Left kidney (tissue), 2 donors: ENCODE measurements around the gene ARHGAP15. TPM values are rescaled to one million over a fixed set of nuclear protein-coding genes. Genes with fewer than 3 reads are reported as not detected.
A peak's percentile ranks its signal among the peaks of the same experiment; 100 is the strongest.

Source experiments
- DNase-seq: peaks from one replicate; pipeline ENCODE4 v3.0.0-alpha.2; 2013
- polyA plus RNA-seq: library from polyadenylated mRNA; unstranded; fragments of 120-200 nt; gene quantifications from one replicate; pipeline ENCODE4 v1.2.1, GENCODE V29; 2013; ENCODE audit not compliant: insufficient read length

ARHGAP15 gene
- polyA plus RNA-seq, 1 donor = 3.7 TPM

GRCh38 chr2:143142598-143142997, 13.4 kb downstream of the ARHGAP15 start:
- no peak for DNase-seq

DNA sequence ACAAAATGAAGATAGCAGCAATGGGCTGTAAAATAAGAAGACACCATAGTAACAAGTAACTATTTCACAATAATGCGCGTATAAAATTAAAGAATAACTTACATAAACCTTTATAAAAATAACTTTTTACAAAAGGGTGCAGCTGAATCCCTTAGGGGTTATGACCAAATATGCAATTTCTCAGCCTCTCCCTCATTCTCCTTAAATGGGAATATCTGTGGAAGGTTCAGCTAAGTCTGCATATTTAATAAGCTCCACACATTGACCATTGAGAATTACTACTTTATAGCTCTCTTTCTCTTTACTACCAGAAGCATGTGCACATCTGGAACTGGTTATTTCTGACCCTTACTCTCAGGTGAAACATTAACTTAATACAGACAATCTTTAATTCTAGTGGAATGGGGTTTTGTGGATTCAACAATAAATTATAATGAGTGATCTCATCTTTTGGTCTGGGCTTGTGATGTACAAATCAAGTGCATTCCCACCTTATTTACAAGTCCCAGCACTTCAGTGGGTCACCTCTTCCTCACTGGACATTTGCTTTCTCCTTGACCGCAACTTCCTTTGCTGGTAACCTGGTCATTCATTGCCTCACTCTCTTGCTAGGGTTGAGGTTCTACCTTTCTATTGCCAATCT, 15.7 kb downstream of the ARHGAP15 start:
- no peak for DNase-seq

GRCh38 chr2:143146366-143146765, 17.1 kb downstream of the ARHGAP15 start:
- no peak for DNase-seq

DNA sequence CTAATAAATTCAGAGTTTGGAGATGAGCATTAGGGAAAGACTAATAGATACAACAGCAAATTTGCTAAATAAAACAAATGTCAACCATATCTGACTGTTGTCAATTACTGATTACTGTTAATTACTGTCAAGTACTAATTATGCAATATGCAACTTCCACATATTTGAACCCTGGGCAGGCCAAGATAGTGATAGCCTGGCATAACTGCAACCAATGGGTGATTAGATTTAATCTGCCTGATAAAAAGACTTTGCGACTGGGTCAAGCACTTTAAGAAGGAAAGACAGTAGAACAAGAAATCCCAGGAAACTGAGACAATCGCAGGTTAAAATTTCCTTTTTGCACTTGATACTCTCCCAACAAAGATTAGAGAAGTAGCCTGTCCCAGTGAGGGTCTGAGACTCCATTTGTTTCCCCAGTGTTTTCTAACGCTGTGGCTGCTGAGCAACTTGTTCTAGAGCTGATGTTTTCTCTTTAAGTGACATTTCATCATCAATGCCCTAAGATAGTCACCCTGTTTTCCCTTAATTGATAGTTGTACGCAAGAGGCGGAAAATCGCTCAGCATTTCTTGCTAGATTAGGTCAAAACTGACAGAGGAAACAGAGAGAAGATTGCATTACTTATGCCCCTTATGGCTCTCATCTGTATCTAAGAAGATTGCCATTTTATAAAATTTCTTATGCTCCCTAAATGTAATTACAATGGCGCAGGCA, 17.8 kb downstream of the ARHGAP15 start:
- DNase-seq = no peak

DNA sequence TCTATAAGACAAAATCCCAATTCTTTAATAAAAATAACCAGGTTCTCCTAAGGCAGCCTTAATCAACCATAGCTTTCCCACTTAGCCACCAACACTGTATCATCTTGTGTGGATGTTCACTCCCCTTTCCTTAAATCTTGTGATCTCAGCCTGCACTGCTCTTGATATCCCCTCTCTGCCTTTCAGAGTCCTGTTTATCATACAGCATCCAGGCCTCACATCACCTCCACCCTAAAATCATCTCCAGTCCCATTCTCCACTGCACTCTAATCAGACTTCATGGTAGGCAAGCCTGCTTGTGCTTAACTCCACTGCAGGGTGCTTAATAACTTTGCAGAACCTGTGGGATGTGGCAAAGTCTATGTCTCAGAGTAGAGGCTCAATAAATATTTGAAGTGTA, 18.8 kb downstream of the ARHGAP15 start:
- DNase-seq = no peak

GRCh38 chr2:143148757-143149156, 19.5 kb downstream of the ARHGAP15 start:
- no peak for DNase-seq

DNA sequence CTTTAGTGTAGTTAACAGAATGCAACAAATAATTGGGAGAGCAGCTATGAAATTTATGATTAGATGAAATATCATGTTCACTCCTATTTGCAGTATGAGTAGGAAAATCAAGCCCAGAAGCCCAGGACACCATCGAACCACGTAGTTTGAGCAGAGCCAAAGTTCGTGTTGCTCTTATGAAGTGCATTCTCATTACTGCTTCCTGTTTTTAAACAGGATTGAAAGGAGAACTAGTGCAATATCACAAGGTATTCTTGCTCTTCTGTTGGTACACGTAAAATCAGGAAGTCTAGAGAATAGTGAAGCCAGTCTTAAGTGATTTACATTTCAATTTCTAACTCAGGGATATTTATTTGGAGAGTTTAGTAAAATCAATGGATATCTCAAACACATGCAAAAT, 21.1 kb downstream of the ARHGAP15 start:
- no peak for DNase-seq

GRCh38 chr2:143151111-143151752, 22.0 kb downstream of the ARHGAP15 start:
- DNase-seq = no peak

DNA sequence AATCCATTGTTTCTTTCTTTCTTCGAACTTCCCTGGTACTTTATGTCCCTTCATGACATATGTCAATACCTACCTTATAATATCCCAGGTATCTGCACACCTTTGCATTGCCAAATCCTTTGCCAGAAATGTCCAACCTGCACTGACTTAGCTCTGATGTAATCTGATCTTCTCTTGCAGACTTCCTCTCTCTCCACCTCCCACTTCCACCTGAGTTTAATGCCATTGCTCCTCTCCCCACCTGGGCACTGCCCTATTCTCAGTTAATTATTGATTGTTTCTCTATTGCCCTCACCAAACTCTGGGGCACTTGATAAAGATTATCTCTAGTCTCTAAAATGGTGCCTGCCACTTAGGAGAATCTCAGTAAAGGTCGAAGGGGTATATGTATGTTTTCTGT, 23.0 kb downstream of the ARHGAP15 start:
- DNase-seq = no peak

- no peak for DNase-seq
Measured at GRCh38 chr2:143152637-143153036, 23.4 kb downstream of the ARHGAP15 start.

DNA sequence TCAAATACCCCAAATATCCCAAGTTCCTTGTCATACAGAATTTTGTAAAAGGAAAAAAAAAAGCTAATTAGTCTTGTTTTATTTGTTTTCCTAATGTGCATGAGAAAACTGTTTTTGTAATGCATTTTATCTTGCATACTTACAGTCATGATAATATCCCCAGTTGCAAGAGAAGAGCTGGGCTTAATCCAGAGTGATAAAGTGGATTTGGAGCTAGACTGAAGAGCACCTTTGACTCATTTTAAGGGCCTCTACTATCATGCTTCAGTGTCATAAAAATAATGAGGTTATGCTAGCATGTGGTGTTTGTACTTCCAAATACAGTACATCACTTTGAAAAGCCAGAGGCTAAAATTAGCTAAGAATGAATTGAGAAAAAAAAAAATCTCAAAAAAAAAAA, 26.4 kb downstream of the ARHGAP15 start:
- no peak for DNase-seq

- DNase-seq = no peak
Measured at GRCh38 chr2:143157001-143157400, 27.8 kb downstream of the ARHGAP15 start.

- no peak for DNase-seq
Measured at GRCh38 chr2:143157418-143157817, 28.2 kb downstream of the ARHGAP15 start.

- no peak for DNase-seq
Measured at GRCh38 chr2:143158098-143158497, 28.9 kb downstream of the ARHGAP15 start.

GRCh38 chr2:143158551-143159485, 29.6 kb downstream of the ARHGAP15 start:
- DNase-seq = no peak

DNA sequence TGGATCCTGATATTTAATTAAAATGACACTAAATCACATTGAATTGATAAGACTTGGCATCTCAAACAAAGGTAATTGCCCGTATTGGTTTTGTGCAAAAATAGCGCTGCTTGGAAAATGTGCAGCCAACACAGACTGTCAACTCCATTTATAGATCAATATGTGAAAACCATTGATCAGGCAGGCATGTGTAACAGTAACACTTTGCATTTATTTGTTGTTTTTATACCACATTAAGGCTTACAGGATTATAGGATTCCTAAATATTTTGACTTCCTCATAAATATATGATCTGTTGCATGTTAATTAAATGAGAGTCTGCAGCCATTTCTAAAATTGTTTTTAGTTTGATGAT, 30.2 kb downstream of the ARHGAP15 start:
- no peak for DNase-seq

- no peak for DNase-seq
Measured at GRCh38 chr2:143160732-143161707, 31.8 kb downstream of the ARHGAP15 start.

DNA sequence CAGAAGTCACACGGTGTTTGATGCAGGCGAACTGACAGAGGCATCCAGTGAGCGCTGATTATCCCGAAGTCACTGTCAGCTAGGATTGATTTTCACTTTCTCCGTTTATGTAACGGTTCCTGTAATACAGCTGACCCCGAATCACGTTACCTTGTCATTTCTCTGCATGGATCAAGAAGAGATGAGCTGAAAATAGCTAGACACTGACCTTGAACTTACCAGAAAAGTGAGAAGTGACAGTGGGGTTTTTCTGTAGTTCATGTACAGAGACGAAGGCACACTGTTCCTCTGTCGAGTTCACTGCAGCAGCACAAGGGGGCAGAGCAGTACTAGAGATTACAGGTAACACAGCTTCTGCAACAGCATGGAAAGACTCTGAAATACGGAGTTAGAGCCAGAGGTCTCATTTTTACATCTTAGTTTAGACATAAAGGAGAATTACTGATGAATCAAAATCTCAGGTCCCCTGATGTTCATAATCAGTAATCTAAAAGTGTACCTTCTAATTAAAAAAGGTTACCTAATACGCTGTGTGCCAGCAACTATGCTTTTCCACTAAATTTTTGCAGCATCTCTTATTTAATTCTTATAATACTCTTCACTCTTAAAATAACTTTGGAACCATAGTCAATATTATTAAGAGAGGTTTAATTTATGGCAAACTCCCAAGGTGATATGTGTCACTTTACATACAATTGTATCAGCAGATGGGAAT, 33.1 kb downstream of the ARHGAP15 start:
- peak; percentile 44 for DNase-seq

DNA sequence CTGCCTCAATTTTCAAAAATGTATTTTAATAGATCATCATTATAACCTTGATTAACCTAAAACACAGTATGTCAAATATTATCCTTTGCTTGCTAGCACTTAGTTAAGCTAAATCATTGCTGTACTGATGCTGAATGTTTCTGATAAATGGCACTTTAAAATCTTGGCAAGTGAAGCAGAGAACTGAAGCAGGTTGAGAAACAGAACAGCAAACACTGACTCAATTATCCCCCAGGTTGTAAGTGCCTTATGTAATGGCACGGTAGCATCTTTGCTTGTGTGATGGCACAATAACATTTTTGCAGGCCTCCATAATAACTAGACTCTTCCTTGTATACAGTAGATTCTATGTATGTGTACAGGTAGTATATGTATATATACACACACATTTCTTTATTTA, 33.8 kb downstream of the ARHGAP15 start:
- no peak for DNase-seq

DNA sequence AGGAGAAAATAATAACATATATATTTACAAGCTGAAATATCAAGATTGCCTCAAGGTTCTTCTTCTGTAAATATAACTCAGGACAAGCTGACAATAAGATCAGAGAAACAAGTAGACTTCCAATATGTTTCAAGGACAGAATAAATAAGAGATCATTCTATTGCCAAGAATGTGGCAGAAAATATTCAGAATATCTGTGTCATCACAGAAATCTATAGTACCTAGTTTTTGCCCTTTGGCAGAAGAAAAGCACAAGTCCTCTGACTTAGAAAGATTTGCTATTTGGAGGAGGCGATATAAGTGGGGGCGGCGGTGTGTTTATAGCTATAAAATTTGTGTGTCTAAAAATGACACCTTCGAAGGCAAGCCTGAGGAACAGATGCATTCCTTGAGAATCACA, 34.3 kb downstream of the ARHGAP15 start:
- no peak for DNase-seq

DNA sequence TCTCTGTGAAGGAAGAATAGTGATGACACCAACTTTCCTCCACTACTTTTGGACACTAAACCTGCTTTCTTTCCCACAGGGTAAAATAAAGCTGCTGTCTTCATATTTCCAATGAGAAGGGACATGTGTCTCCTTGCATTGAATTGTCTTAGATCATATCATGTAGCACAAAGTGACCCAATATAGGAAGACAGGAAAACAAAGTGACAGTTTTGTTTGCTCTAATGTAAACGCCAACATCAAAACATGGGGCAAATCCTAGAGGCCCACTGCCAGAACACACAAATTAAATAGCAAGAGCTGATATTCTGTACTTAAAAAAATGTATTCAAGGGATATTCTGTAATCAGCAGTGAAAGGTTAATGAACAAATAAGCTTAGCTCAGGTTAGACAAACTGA, 36.1 kb downstream of the ARHGAP15 start:
- no peak for DNase-seq
